ENCODE data around the gene TSPAN14.
"Not testable (repeated sequence)": the region's sequence is repeated elsewhere in the genome, so short reads cannot be mapped to it uniquely, and the experiment has no call there.

TSPAN14 gene, protein sequence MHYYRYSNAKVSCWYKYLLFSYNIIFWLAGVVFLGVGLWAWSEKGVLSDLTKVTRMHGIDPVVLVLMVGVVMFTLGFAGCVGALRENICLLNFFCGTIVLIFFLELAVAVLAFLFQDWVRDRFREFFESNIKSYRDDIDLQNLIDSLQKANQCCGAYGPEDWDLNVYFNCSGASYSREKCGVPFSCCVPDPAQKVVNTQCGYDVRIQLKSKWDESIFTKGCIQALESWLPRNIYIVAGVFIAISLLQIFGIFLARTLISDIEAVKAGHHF

DNA sequence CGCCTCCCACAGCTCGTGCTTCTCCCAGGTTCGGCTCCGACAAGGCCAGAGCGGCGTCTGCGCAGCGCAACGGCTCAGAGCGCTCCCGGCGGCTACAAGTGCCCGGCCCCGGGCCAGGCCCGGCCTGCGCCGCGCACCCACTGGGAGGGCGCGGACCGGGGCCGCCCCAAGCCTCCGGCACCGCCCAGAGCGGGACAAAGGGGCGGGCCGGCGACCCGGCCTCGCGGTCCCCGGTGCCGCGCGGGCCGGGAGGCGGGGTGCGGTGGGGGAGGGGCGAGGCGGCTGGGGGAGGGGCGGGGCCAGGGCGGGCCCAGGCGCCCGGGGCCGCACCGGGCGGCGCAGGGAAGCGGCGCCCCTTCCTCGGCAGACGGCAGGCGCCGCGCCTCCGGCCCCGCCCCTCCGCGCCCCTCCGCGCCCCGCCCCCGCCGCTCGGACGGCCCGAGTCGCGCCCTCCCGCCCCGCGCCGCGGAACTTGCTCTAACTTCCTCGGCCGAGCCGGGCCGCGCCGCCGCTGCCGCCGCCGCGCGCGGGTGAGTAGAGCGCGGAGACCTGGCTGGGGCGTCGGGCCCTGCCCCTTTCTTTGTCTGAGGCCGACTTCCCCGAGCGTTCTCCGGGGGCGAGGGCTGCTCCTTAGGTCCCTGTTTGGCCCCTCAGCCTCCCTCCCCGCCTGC is at the start of gene TSPAN14:
Gene TSPAN14 (plus strand): TSS at position 469 of the 671 bp plus-strand sequence. CDS start 34,924 bp downstream, outside the sequence.
- peak; percentile 92 for DNase-seq (ENCODE audit: low read depth, low spot score)

DNA sequence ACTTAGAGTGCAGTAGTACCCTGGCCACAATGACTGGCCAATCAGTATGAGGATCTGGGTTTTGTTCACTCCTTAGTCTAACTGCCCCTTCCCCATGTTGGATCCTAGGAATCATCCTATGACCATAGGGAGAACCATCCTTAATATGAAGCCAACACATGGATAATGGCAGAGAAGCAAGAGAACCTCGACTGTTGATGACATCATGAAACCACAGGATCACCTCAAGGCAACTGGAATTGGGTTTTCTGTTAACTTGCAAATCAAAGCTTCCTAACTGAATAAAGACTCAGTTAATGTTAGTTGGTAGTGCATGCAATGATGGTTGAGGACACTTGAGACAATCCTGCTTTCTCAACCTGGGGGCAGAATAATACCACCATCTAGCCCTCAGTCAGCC is 49.1 kb upstream of the TSPAN14 start:
- no peak for DNase-seq (ENCODE audit: low read depth, low spot score)

DNA sequence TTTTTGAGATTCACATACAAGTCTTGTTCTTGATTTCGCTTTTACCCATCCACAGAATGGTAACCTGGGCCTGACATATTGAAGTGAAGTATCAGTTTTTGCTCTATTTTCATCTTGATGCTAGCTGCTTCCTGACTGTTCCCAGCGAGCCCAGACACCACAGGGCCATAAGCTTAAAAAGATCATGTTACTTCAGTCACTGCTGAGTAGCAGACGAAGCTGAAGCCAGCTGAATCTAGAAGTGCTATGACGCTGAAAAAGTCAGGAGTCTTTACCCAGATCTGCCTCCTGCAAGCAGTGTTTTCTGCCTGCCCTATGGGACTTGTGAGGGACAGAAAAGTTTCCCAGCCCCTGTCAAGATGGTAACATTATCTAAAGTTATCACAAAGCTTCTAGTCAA is 48.5 kb upstream of the TSPAN14 start:
- DNase-seq (ENCODE audit: low read depth, low spot score), result peak; percentile 36

DNA sequence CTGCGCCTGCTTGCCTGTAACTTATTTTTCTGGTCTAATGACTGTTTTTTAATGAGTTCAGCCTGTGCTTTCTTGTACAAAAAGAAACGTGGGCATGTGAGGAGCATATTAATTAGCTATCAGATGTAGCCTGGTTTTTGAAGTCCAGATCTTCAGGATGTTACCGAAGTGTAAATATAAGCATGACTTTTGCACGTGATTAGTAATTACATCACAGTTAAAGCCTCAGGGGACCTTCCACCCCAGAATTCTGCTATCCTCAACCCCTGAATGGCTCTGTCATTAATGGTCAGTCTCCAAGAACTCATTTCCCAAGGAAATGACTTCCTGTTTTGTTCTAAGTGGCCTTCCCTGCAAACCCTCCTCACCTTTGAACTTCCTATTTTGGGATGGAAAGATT is 47.9 kb upstream of the TSPAN14 start:
- no peak for DNase-seq (ENCODE audit: low read depth, low spot score)

DNA sequence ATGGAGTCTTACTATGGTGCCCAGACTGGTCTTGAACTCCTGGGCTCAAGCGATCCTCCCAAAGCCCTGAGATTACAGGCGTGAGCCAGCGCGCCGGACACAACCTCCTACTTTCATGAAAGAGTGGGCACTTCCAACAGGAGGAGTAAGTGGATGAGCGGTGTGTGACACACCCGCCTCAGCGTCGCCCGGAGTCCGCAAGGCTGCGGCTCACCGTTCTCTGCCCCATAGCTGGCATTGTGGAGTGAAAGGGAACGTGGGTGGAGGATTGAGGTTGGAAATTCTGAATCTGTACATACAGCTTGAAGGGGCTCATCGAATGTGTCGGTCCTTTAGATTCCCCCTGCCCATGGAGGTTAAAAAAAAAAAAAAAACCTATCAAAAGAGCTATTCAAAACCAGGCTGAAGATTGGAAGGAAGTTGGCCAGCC is 46.3 kb upstream of the TSPAN14 start:
- peak; percentile 65 for DNase-seq (ENCODE audit: low read depth, low spot score)

DNA sequence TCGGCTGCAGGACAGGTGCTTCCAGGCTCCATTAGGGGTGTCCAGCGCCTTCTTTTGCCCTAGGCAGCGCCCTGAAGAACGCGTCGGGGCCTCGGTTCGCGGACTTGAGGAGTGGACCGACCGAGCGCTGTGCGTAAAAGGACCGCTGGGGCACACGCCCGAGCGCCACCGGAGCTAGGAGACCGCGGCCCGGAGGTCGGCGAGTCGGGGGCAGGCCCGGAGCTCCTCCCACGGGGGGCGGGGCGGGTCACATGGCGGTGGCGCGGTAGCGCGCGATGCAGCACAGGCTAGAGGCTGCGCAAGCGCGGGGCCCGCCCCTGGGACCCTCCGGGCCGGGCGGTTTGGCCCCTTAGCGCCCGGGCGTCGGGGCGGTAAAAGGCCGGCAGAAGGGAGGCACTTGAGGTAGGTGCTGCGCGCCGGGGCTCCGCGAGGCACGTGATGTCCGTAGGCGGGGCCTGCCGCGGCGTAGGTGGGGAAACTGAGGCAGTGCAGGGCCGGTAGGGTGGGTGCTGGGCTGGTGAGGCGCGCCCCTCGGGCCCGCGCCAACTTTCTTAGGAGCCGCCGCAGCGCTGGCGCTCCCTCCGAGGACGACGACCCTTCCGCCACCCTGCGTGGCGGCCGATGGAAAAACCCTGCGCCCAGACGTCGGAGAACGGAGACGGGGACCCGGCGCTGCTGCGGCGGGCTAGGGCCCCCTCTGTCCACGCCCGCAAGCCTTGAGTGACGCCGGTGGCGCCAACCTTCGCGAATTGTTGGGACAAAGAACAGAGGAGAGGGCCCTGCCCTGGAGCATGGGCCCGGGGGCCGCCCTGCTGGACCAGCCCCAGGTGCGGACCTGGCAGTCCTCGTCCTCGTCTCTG is 45.6 kb upstream of the TSPAN14 start, which contains the start of gene PRXL2A:
Gene PRXL2A (plus strand): TSS at position 310 of the 860 bp plus-strand sequence. CDS start 11,917 bp downstream, outside the sequence.
- peak; percentile 82 for DNase-seq (ENCODE audit: low read depth, low spot score)

DNA sequence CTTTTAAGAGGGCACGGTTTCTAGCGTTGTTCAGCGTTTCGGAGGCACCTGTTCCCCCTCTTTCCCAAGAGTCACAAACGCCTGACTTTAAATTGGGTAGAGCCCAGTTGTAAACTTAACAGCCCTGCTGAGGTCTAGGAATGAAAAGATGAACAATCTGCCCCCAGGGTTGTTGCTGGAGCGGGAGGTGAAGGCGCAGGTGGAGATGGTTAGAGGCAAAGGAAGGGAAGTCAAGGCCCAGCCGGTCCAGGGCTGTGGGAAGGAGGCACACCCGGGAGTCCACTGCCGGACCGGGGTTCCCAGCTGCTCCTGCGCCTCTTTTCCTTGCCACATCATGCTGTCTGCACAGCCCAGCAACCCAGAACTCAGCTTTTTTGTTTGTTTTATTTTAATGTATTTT is 45.0 kb upstream of the TSPAN14 start:
- DNase-seq (ENCODE audit: low read depth, low spot score), result peak; percentile 19

DNA sequence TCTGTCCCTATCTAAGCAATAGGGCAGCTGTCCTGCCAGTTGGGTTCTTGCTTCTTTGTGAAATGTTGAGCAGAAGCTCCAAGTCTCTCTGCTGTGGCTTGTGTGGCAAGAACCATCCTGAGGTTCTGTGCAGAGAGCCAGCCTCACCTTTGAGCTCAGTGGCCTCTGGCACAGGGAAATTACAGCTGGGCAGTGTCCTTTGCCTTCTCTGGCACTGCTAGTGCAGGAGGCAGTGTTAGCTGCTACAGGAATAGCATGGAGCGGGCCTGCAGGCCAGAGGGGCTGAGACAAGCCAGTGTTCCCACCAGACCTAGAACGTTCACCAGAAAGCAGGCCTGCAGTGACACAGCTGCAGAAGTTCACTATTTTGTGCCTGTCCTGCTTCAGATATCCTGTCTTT is 44.0 kb upstream of the TSPAN14 start:
- DNase-seq (ENCODE audit: low read depth, low spot score), result no peak

DNA sequence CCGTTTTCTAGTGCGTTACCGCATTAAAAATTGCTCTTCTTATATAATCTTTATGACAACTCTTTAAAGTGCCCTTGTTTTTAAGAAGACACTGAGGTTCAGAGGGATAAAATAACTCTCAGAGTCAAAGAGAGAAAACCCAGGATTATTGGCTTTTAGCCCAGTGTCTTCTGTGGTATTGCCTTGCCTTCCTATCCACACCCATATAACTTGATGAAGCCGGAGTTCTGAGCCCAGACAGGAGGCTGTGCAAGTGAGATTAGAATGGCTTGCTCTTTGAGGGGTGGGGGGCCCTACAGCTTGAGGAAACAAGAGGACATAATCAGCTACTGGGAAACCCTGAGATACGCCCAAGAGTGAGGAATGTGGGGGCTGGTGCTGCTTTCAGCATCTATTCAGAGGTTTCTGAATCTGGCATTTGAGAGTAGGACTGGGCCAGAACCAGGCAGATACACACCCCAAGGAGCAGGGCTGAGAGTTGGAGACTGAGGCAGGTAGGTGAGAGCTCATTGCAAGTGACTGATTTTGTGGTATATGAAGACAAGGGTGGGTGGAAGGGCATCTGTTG is 43.4 kb upstream of the TSPAN14 start:
- no peak for DNase-seq (ENCODE audit: low read depth, low spot score)

DNA sequence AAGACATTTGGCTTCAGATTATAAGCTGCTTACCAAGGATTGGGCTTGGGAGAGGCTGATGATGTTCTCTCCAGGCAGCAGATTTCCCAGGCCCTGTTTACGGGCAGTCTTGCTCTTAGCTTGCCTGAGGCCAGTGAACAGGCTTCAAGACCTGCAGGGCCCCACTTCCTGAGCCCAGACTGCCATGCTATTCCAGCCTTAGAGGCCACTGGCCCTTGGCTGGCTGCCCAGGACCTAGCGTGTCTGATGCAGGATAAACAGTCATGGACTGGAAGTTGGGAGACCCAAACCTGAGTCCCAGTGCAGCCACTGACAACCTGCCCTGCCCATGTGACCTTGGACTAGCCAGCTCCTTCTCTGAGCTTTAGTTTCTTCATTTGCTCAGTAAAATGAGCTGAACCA is 42.8 kb upstream of the TSPAN14 start:
- peak; percentile 26 for DNase-seq (ENCODE audit: low read depth, low spot score)

DNA sequence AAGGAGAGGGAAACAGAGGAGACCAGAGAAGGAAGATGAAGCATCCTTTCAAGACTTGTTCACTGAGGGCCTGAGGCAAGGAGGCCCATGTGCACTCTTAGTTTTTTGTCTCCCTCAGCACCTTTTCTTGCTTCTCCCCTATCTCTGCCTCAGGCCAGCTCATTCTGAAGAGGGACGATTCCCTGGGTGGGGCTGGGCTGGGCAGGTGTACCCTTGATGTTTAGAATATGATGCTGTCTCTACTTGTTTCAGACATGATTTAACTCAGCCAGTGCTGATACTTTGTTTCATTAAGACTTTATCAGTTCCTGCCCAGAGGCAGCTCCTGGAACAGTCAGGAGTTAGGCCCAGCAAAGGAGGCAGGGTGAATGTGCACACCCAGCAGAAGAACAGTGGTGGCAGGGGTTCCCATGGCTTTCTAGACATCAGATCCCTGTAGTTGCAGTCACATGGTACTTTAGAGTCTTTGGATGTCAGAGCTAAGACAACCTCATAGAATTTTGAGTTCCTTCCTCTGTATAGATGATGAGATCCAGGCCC is 42.4 kb upstream of the TSPAN14 start:
- no peak for DNase-seq (ENCODE audit: low read depth, low spot score)

DNA sequence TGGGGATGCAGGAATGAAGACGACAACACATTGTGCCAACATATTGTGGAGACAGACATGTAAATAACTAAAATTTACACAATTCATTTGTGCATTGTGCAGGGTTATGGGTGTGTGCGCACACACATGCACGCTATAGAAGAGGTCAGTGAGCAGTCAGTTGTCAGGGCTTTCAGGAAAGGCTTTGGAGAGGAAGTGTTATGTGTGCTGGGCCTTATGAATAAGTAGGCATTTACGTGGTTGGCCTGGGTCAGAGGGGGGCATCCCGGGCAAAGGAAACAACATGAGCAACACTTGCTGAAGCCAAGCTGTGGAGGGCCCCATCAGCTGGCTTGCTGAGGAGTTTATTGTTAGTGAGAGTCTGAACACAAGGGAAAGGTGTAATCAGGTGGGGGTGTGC is 41.6 kb upstream of the TSPAN14 start:
- no peak for DNase-seq (ENCODE audit: low read depth, low spot score)

DNA sequence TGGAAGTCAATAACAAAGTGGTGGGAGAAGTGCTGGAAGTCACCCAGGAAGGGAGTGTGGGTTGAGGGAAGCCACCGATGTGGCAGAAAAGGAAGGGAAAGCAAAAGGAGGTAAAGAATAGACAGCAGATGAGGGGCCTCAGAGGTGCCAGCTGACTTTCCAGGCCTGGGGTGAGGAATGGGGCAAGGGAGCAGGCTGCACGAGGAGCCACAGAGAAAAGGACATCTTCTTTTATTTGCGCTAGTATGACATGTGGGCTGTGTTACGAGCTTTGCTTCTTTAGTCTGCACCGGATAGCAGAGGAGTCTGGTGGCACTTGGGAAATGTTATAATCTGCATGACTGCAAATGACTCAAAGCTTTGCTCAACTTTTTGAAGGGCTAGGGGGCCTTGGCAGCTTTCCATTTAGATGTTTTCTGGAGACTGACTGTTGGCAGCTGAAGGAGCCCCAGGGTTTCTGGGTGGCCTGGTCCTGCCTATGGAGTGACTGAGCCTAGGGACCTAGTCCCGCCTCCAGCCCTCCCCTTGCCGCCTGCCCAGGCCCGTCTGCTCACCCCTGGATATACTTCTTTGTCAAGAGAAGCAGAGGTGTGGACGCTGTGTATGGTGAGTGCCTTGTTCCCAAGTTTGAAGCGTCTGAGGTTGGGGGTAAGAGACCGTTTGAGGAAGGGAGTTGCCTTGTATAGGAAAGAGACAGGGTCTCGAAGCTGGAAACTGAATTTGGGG is 40.7 kb upstream of the TSPAN14 start:
- peak; percentile 78 for DNase-seq (ENCODE audit: low read depth, low spot score)

DNA sequence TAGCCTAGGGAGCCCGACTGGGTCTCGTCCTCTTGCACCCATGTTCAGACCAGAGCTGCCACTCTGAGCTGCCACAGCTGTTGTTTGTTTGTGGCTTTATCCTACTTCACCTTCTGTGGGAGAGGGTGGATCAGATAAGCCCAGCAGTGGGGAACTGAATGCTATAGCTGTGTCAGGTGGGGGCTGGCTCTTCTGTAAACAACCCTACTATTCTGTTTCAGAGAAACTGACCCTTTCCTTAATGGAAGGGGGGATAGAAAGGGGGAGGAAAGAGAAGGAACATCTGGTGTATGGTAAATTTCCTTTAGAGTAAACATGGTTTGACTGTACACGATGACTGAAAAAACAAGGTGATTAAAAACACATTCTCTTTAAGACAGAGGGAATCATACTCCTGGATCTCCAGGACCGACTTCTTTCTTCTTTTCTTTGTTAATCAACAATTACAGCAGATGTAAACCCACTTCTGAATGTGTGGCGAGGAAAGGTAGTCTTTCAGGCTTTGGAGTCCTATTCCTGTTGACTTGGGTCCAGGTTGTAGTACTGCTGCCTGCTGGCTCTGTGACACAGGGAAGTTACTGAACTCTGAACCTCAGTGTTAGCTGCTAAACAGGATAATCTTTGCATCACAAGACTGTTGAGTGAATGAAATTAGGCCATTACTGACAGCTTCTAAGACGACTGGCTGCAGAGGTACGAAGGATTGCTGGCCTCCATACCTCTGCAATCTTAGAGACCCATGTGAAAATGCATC is 39.8 kb upstream of the TSPAN14 start:
- no peak for DNase-seq (ENCODE audit: low read depth, low spot score)

DNA sequence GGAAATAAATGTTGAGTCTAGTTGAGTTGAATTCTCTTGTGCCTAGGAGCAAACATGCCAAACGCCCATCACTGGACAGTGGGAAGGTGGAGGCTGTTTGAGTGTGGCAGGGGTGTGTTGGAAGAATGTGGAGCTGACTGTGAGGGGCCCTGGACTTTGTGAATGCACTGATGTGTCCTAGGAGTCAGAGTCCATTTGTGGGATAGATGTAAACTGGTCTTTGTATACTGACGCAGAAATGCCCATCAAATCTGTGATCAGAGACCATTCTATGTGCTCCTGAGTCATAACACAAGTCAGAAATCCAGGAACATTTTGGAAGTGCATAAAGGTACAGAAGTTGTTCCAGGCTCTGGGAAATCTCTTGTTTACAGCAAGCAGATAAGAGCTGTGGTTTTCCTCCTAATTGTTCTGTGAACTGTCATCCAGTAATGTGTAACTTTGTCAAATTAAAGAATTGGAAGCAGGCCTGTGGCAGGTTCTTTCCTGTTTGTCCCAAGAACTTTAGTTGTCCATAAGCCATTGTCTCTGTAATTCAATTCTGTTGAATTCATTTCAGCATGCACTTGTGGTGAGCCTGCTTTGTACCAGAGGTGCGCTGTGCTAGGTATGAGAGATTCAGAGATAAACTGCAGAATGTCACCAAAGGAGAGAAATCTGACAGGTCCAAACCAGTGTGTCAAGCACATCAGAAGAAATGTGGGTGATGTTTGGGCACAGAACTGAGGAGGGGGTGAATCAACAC is 38.2 kb upstream of the TSPAN14 start:
- DNase-seq (ENCODE audit: low read depth, low spot score), result peak; percentile 37

DNA sequence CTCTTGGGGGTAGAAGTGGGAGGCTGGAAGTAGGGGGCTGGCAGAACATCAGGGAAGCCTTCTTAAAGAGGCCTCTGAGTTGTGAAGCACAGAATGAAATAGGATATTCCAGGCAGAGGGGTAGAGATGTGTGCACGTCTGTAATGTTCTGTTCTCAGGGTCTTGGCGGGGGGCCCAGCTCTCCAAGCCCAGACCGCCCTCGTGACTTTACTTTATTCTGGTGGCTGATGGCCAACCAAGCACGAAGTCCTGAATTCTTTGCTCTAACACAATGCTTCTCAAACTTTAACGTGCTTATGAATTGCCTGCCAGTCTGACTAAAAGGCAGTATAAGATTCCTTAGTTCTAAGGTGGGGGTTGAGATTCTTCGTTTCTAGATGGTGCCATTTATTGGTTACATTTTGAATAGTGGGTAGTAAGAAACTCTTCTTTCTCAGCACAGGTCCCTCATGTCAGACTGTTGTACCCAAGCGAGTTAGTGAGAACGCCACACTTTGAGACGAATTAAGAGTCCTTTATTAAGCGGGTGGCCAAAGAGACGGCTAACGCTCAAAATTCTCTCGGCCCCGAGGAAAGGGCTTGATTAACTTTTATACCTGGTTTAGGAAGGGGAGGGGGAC is 37.5 kb upstream of the TSPAN14 start:
- peak; percentile 82 for DNase-seq (ENCODE audit: low read depth, low spot score)

DNA sequence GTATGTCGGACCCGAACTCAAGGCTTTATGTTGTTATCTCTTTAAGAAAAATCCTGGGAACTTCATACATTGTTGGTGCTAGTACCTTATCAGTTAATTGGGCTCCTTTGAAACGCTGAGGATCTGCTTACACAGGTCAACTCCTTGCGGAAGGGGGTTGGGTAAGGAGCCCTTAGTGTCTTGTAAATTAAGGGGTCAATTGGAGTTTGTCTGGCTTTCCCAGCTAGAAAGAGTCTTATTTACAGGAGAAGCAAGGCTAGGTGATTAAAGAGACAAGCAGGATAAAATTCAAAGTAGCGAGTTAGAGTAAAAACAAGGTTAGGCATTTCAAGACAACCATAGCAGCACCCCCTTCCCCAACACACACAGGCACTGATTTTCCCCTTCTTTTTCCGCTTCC is 36.9 kb upstream of the TSPAN14 start:
- not testable (repeated sequence) for DNase-seq (ENCODE audit: low read depth, low spot score)

DNA sequence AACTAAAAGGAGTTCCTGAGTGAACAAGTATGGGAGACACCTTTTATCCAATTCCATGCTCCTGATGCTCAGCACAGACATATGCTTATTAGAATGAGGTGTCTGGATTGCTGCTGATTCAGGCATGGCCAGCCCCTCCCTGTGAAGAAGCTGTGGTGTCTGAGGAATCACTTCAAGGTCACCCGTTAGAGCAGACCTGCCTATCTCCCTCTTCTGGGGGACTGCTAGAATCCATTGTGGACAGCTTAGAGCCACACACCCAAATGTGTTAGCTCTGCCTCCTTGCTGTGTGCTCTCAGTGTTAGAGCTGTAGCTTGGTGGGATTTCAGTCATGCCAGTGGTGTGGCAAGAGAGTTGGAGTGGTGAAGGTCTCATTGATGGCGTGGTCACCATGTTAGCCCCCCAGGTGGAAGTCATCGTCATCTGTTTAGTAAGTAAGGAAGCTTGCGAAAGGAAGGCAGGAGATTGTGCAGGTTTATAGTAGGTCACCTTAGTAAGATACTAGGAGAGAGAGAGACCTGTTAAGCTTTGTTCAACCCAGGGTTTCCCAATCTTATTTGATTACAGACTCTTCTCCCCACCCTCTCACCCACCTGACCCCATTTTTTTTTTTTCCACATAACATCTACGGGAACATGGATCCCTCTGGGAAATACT is 32.9 kb upstream of the TSPAN14 start:
- no peak for DNase-seq (ENCODE audit: low read depth, low spot score)
